Lower lobe of right lung (tissue), 2 donors: ENCODE data around the gene HPSE2. TPM values are rescaled to one million over a fixed set of nuclear protein-coding genes. Genes with fewer than 3 reads are reported as not detected.

ENCODE experiments used
- ATAC-seq, 2 donors: fragments of 200-7000 bp; cut with Tn5 transposase; one replicate each; pipeline ENCODE4 v1.9.1; 2020 to 2022; ENCODE audit warnings: mild to moderate bottlenecking in 2 of 2, moderate library complexity in 2 of 2
- DNase-seq: peaks from one replicate; pipeline ENCODE4 v3.0.0-alpha.2; 2020
- H3K27ac ChIP-seq: fragments of 200-600 bp; one replicate; pipeline ENCODE4 v1.8.0; 2022
- H3K27me3 ChIP-seq: fragments of 200-600 bp; one replicate; pipeline ENCODE4 v1.8.0; 2022; ENCODE audit warnings: low read depth
- H3K36me3 ChIP-seq: fragments of 200-600 bp; one replicate; pipeline ENCODE4 v1.8.0; 2022; ENCODE audit warnings: mild to moderate bottlenecking
- H3K4me1 ChIP-seq: fragments of 200-600 bp; one replicate; pipeline ENCODE4 v1.8.0; 2022
- H3K4me3 ChIP-seq: fragments of 200-600 bp; one replicate; pipeline ENCODE4 v1.8.0; 2022; ENCODE audit warnings: mild to moderate bottlenecking
- H3K9me3 ChIP-seq: fragments of 200-600 bp; one replicate; pipeline ENCODE4 v1.8.0; 2022
- CTCF ChIP-seq: fragments of 200-600 bp; IDR thresholded peaks from one replicate; pipeline ENCODE4 v1.8.0; 2022; ENCODE audit warnings: antibody characterized with exemption, mild to moderate bottlenecking
- intact Hi-C: fragments of 100-400 bp; cut with DNase I; formaldehyde crosslinking; loops from one replicate; pipeline ENCODE4 v1.11.0; 2022
- total RNA-seq: library from RNA; stranded (reverse); fragmentation: NEBNext Ultra II Directional; extraction: Animal tissue kit (Norgen Biotek cat#: 25700); gene quantifications from one replicate; pipeline ENCODE4 v1.2.1, GENCODE V29; 2021
- donor health status: DM: no; HTN: yes; CAD: no; lungs with severe emphysema.

Gene HPSE2
- total RNA-seq, 1 donor from 2014 or later: 0.77 TPM

- intact Hi-C loops: no loop called here
- no peak overlapping the region for H3K4me3 ChIP-seq
- no peaks in the 10 kb centered on the region for H3K36me3 ChIP-seq
- DNase-seq: no peak
- H3K27me3 ChIP-seq: no peaks in the 10 kb centered on the region
- no peaks in the 10 kb centered on the region for H3K9me3 ChIP-seq
- H3K27ac ChIP-seq: no peak overlapping the region
- no peak for ATAC-seq
- peaks cover 6% of the 10 kb centered on the region for H3K4me1 ChIP-seq
- no peak for TF ChIP-seq CTCF
Observed at GRCh38 chr10:98450618-98451017, 785.0 kb downstream of the HPSE2 start.

- Histone ChIP-seq H3K36me3 (peaks cover 6% of the 10 kb centered on the region), H3K4me1 (peaks cover 19% of the 10 kb centered on the region), H3K27me3 (no peaks in the 10 kb centered on the region), H3K27ac (no peak overlapping the region), H3K4me3 (no peak overlapping the region), H3K9me3 (no peaks in the 10 kb centered on the region)
- intact Hi-C loops: no loop called here
- DNase-seq: no peak
- no peak for ATAC-seq
- TF ChIP-seq CTCF: no peak
Observed at GRCh38 chr10:98449287-98449686, 786.4 kb downstream of the HPSE2 start.

GRCh38 chr10:98446661-98447221 is 788.9 kb downstream of the HPSE2 start, which contains the start of gene HPS1:
TSS of gene HPS1 (minus strand) at chr10:98446935. CDS start at chr10:98443240, 3,695 bp downstream.
- TF ChIP-seq CTCF: no peak
- ATAC-seq: peak; percentile 97 to 98
- Histone ChIP-seq H3K27ac (peak within 1 kb of the TSS; percentile 86), H3K36me3 (peaks cover 31% of the 10 kb centered on the region), H3K9me3 (no peaks in the 10 kb centered on the region), H3K4me3 (peak within 1 kb of the TSS; percentile 73), H3K4me1 (peaks cover 20% of the 10 kb centered on the region), H3K27me3 (no peaks in the 10 kb centered on the region)
- intact Hi-C loops: no loop called here
- peak; percentile 90 for DNase-seq

- Histone ChIP-seq H3K36me3 (peaks cover 33% of the 10 kb centered on the region), H3K27me3 (no peaks in the 10 kb centered on the region), H3K27ac (peak overlapping the region; percentile 86), H3K4me1 (peaks cover 20% of the 10 kb centered on the region), H3K4me3 (peak overlapping the region; percentile 73), H3K9me3 (no peaks in the 10 kb centered on the region)
- ATAC-seq: peak; percentile 63 to 75
- no peak for TF ChIP-seq CTCF
- DNase-seq: peak; percentile 73
- intact Hi-C loops: no loop called here
Observed at GRCh38 chr10:98446151-98446660, 789.4 kb downstream of the HPSE2 start.

GRCh38 chr10:98445200-98445812 is 790.3 kb downstream of the HPSE2 start:
- no peak for TF ChIP-seq CTCF
- intact Hi-C loops: no loop called here
- Histone ChIP-seq H3K27ac (peak overlapping the region; percentile 86), H3K4me1 (peaks cover 20% of the 10 kb centered on the region), H3K36me3 (peaks cover 33% of the 10 kb centered on the region), H3K9me3 (no peaks in the 10 kb centered on the region), H3K4me3 (peak overlapping the region; percentile 73), H3K27me3 (no peaks in the 10 kb centered on the region)
- ATAC-seq (no peak), DNase-seq (no peak)
